Body of pancreas (tissue), 4 donors: ENCODE results near the gene GNLY.

ENCODE experiments used
- POLR2A ChIP-seq, 3 donors: fragments of 450-650 bp; IDR thresholded peaks; one replicate each; pipeline ENCODE4 v1.6.1; 2016; ENCODE audit warnings: antibody characterized with exemption in 3 of 3, mild to moderate bottlenecking in 2 of 3
- TF ChIP-seq, protein P1 (sequence below), 7 experiments: fragments of 450-650 bp in 4 of 7; fragments of 200-600 bp in 3 of 7; sonication (generic) in 3 of 7; IDR thresholded peaks; one replicate each; pipeline ENCODE4 v1.5.1; 2016 to 2019; ENCODE audit warnings: antibody characterized with exemption in 7 of 7

GRCh38 chr2:85662899-85663593 lies 31.1 kb upstream of the GNLY start:
- TF ChIP-seq, protein P1, sequence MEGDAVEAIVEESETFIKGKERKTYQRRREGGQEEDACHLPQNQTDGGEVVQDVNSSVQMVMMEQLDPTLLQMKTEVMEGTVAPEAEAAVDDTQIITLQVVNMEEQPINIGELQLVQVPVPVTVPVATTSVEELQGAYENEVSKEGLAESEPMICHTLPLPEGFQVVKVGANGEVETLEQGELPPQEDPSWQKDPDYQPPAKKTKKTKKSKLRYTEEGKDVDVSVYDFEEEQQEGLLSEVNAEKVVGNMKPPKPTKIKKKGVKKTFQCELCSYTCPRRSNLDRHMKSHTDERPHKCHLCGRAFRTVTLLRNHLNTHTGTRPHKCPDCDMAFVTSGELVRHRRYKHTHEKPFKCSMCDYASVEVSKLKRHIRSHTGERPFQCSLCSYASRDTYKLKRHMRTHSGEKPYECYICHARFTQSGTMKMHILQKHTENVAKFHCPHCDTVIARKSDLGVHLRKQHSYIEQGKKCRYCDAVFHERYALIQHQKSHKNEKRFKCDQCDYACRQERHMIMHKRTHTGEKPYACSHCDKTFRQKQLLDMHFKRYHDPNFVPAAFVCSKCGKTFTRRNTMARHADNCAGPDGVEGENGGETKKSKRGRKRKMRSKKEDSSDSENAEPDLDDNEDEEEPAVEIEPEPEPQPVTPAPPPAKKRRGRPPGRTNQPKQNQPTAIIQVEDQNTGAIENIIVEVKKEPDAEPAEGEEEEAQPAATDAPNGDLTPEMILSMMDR (IDR thresholded peaks at IDR 0.05) = no peak
- no peak for TF ChIP-seq POLR2A (IDR thresholded peaks at IDR 0.05)
